Right lobe of liver (tissue), 6 donors: ENCODE data around the gene SEZ6L. TPM values are rescaled to one million over a fixed set of nuclear protein-coding genes. Genes with fewer than 3 reads are reported as not detected.

ENCODE experiments used
- ATAC-seq, 4 donors: fragments of 200-7000 bp; cut with Tn5 transposase; one replicate each; pipeline ENCODE4 v1.9.1; 2020; ENCODE audit warnings: mild to moderate bottlenecking in 4 of 4, moderate library complexity in 4 of 4
- DNase-seq, 3 donors: peaks; one replicate each; pipeline ENCODE4 v3.0.0-alpha.2; 2020
- H3K27ac ChIP-seq, 3 donors: fragments of 200-600 bp; one replicate each; pipeline ENCODE4 v1.8.0; 2022
- H3K27me3 ChIP-seq, 2 donors: fragments of 200-600 bp; one replicate each; pipeline ENCODE4 v1.8.0; 2022
- H3K36me3 ChIP-seq, 4 donors: fragments of 200-600 bp; sonication (generic) in 1 of 4; one replicate each; pipeline versions ENCODE4 v1.5.1 to v1.8.0; 2017 to 2022; ENCODE audit warnings: control low read depth in 1 of 4
- H3K4me1 ChIP-seq, 4 donors: fragments of 200-600 bp; sonication (generic) in 1 of 4; one replicate each; pipeline versions ENCODE4 v1.5.1 to v1.8.0; 2017 to 2022; ENCODE audit warnings: control low read depth in 1 of 4
- H3K4me3 ChIP-seq, 3 donors: fragments of 200-600 bp; one replicate each; pipeline ENCODE4 v1.8.0; 2022
- H3K9me3 ChIP-seq, 4 donors: fragments of 200-600 bp; sonication (generic) in 1 of 4; one replicate each; pipeline versions ENCODE4 v1.5.1 to v1.8.0; 2017 to 2022; ENCODE audit warnings: control low read depth in 1 of 4
- CTCF ChIP-seq, 4 donors: fragments of 200-600 bp in 3 of 4; fragments of 450-650 bp in 1 of 4; IDR thresholded peaks; one replicate each; pipeline versions ENCODE4 v1.5.1 to v1.8.0; 2016 to 2022; ENCODE audit warnings: antibody characterized with exemption in 4 of 4, mild to moderate bottlenecking in 2 of 4
- POLR2A ChIP-seq: fragments of 450-650 bp; IDR thresholded peaks from one replicate; pipeline ENCODE4 v1.6.1; 2017; ENCODE audit warnings: antibody characterized with exemption, mild to moderate bottlenecking
- WGBS: methylation state at CpG from one replicate; pipeline ENCODE4 v1.1.6; 2018; ENCODE audit warnings: low coverage, low lambda C conversion rate; ENCODE audit not compliant: insufficient coverage; ENCODE audit errors: missing lambda C conversion rate; 5-methylcytosine and 5-hydroxymethylcytosine counted together
- intact Hi-C, 2 donors: fragments of 100-400 bp; cut with DNase I; formaldehyde crosslinking; loops; one replicate each; pipeline versions ENCODE4 v1.11.2 to v1.14.1; 2022
- total RNA-seq, 6 experiments: library from RNA; depleted of rRNA in 2 of 6; stranded (reverse); fragments of >200 nt in 2 of 6; fragmentation: NEBNext Ultra II Directional in 3 of 6; extraction: Animal tissue kit (Norgen Biotek cat#: 25700) in 3 of 6; gene quantifications; one replicate each; pipeline versions ENCODE4 v1.1.0 to v1.2.4, GENCODE V29; 2016 to 2023
- donor health status: DM: no; HTN: yes; CAD: no.
- donor health status: DM: no; HTN: no; CAD: no.
- donor health status: DM: no; HTN: no; CAD: no.
- donor health status: DM: no; HTN: yes; CAD: no.
- donor health status: DM: no; HTN: yes; CAD: no.

The SEZ6L gene
- total RNA-seq, 6 experiments from 2014 or later, result 0.13 TPM; not detected in 5

- intact Hi-C loops, result no loop called here
- no peak for DNase-seq
- WGBS, result 17% methylated on average over 4 of the region's 4 CpGs
- Histone ChIP-seq H3K4me3 (no peak overlapping the region), H3K4me1 (no peaks in the 10 kb centered on the region), H3K36me3 (no peaks in the 10 kb centered on the region), H3K27ac (no peak overlapping the region), H3K27me3 (no peaks in the 10 kb centered on the region), H3K9me3 (no peaks in the 10 kb centered on the region)
- no peak for ATAC-seq
- TF ChIP-seq POLR2A (no peak), CTCF (IDR thresholded peaks at IDR 0.05) (no peak)
Observed at GRCh38 chr22:26303475-26303874, 134.2 kb downstream of the SEZ6L start.

DNA sequence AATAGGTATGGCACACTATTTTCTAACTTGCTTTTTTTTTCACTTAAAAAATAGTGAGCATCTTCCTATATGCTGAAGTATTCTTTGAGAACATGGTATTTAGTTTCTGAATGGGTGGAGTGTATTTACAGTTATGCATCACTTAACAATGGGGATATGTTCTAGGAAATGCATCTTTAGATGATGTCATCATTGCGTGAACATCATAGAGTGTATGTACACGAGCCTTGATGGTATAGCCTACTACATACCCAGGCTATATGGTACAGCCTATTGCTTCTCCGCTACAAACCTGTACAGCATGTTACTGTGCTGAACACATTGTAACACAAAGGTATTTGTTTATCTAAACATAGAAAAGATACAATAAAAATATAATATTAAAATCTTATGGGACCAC is 135.5 kb downstream of the SEZ6L start:
- no peak for TF ChIP-seq POLR2A
- TF ChIP-seq CTCF (IDR thresholded peaks at IDR 0.05), result no peak
- Histone ChIP-seq H3K9me3 (no peaks in the 10 kb centered on the region), H3K36me3 (no peaks in the 10 kb centered on the region), H3K27ac (no peak overlapping the region), H3K4me3 (no peak overlapping the region), H3K27me3 (no peaks in the 10 kb centered on the region), H3K4me1 (no peaks in the 10 kb centered on the region)
- DNase-seq (no peak), ATAC-seq (no peak)
- 44% methylated on average over 3 of the region's 3 CpGs for WGBS
- intact Hi-C loops, result no loop called here

- no peak for TF ChIP-seq POLR2A
- TF ChIP-seq CTCF (IDR thresholded peaks at IDR 0.05), result no peak
- Histone ChIP-seq H3K27me3 (no peaks in the 10 kb centered on the region), H3K36me3 (no peaks in the 10 kb centered on the region), H3K9me3 (no peaks in the 10 kb centered on the region), H3K4me3 (no peak overlapping the region), H3K27ac (no peak overlapping the region), H3K4me1 (no peaks in the 10 kb centered on the region)
- intact Hi-C loops, result no loop called here
- DNase-seq, result no peak
- ATAC-seq, result no peak
- WGBS, result 41% methylated on average over 3 of the region's 3 CpGs
Observed at GRCh38 chr22:26308467-26308866, 139.2 kb downstream of the SEZ6L start.

GRCh38 chr22:26310616-26311015 is 141.4 kb downstream of the SEZ6L start:
- 60% methylated on average over 3 of the region's 13 CpGs for WGBS
- Histone ChIP-seq H3K9me3 (no peaks in the 10 kb centered on the region), H3K4me1 (no peaks in the 10 kb centered on the region), H3K4me3 (no peak overlapping the region), H3K27ac (no peak overlapping the region), H3K36me3 (no peaks in the 10 kb centered on the region), H3K27me3 (no peaks in the 10 kb centered on the region)
- no peak for TF ChIP-seq CTCF (IDR thresholded peaks at IDR 0.05)
- no peak for TF ChIP-seq POLR2A
- intact Hi-C loops, result no loop called here
- no peak for DNase-seq
- no peak for ATAC-seq

DNA sequence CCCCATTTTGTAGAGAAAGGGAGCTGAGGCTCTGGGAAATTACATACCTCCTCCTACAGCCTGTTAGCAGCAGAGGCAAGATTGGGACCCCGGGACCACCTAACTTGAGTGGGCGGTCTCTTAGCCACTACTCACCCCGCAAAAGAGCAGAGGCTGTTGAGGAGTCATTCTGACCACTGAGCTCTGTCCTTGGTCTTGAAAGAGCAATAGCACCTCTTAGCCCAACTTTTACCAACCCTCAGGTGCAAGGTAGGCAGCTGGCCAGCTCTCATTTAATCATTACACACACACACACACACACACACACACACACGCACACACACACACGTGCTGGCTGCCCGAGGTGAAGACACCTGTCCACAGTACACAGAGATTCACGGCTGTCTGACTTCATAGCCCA is 144.0 kb downstream of the SEZ6L start:
- TF ChIP-seq POLR2A, result no peak
- TF ChIP-seq CTCF (IDR thresholded peaks at IDR 0.05), result no peak
- Histone ChIP-seq H3K36me3 (no peaks in the 10 kb centered on the region), H3K9me3 (no peaks in the 10 kb centered on the region), H3K4me3 (no peak overlapping the region), H3K27me3 (no peaks in the 10 kb centered on the region), H3K4me1 (no peaks in the 10 kb centered on the region), H3K27ac (no peak overlapping the region)
- no peak for ATAC-seq
- no peak for DNase-seq
- 13% methylated on average over 2 of the region's 7 CpGs for WGBS
- intact Hi-C loops, result no loop called here
